GM12872 (cell line): ENCODE results near the gene KLHL35.

Experiments
- TF ChIP-seq, protein P1 (sequence below): IDR thresholded peaks from 3 replicates; pipeline ENCODE4 v1.5.1; 2011; ENCODE audit warnings: low read depth, mild to moderate bottlenecking, low read length, moderate library complexity; ENCODE audit not compliant: insufficient read depth

KLHL35 gene

DNA sequence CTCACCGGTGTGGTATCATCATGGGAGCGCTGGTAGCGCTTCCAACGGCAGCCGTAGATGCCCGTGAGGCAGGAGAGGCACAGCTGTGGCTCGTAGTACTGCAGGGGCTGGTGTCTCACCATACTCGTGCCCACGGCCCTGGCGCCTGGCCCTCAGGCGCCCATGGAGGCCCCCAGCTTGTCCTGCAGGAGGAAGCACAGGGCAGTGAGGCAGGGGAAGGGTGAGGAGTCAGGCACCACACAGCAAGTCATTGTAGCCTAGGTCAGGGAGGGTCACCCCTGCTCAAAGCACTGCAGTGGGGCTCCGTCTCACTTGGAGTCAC, 44.6 kb upstream of the KLHL35 start:
- TF ChIP-seq, protein P1, sequence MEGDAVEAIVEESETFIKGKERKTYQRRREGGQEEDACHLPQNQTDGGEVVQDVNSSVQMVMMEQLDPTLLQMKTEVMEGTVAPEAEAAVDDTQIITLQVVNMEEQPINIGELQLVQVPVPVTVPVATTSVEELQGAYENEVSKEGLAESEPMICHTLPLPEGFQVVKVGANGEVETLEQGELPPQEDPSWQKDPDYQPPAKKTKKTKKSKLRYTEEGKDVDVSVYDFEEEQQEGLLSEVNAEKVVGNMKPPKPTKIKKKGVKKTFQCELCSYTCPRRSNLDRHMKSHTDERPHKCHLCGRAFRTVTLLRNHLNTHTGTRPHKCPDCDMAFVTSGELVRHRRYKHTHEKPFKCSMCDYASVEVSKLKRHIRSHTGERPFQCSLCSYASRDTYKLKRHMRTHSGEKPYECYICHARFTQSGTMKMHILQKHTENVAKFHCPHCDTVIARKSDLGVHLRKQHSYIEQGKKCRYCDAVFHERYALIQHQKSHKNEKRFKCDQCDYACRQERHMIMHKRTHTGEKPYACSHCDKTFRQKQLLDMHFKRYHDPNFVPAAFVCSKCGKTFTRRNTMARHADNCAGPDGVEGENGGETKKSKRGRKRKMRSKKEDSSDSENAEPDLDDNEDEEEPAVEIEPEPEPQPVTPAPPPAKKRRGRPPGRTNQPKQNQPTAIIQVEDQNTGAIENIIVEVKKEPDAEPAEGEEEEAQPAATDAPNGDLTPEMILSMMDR, result no peak

DNA sequence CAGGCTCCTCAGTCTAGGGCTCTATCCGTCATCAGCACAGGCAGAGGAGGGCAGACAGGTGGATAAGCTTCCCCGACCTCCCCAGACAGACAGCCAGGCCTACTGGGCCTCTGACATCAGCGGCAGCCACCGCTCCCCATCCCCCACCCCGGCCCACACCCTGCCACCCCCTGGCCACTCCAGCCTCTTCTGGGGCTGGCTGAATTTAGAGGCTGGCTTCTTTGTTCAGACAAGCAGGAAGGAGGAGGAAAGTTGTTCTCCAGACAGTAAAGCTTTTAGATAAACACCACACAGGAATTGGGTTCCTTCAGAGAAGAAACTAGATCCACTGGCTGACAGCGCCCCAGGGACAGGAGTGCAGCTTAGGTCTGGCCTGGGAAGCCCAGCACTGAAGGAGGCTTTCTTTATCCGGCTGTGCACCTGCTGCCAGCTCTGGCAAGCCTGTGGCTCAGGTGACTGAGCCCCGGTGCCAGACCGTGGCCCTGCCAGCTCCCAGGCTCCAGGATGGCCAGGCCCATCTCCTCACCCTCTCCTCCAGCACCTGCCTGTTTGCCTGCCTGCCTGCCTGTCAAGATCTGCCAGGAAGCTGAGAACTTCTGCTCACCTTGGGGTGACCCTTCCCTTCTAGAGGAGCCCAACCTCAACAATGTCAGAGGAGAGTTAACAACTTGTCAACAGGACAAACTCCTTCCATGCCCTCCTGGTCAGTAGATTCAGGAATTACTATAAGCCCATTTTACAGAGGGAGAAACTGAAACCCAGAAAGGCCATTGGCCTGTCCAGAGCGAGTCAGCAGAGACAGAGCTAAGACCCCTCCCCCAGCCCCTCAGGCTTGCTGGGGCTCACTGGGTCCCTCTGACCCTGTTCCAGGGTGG, 44.0 kb upstream of the KLHL35 start:
- TF ChIP-seq, protein P1, result no peak

DNA sequence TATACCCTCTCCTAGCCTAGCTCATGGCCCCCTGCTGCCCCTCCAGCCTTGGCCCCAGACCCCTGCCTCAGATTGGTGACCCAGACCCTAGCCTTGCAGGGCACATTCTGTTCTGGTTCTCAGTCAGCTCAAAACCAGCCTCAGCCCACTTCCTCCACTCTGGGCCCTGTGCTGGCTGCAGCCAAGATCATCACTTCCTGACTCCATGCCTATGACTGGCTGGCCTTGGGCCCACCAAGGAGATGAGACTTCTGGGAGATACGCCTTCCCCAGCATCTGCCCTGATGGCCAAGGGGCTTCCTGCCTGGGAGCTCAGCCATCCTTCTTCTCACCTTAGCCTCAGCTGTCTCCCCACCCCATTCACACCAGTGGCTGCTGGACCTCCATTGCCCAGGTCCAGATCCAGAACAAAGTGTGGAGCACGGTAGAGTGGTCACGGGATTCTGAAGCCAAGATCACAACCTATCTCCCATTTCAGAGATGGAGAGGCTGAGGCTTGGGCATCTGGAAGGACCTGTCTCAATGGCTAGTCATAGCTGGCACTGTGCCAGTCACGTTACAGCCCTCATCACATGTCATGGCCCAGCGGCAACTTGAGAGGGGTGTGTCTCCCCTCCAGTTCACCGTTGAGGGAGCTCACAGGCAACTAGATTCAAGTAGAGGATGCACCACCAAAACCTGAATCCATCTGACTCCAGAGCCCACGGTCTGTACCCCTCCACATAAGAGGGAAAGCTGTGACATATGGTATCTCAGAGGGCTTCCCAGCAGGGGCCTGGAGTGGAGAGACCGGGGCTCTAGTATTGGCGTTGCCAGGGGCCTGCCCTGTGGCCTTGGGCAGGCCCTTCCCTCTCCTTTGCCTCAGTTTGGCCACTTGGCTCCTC, 43.0 kb upstream of the KLHL35 start:
- TF ChIP-seq, protein P1, result no peak

DNA sequence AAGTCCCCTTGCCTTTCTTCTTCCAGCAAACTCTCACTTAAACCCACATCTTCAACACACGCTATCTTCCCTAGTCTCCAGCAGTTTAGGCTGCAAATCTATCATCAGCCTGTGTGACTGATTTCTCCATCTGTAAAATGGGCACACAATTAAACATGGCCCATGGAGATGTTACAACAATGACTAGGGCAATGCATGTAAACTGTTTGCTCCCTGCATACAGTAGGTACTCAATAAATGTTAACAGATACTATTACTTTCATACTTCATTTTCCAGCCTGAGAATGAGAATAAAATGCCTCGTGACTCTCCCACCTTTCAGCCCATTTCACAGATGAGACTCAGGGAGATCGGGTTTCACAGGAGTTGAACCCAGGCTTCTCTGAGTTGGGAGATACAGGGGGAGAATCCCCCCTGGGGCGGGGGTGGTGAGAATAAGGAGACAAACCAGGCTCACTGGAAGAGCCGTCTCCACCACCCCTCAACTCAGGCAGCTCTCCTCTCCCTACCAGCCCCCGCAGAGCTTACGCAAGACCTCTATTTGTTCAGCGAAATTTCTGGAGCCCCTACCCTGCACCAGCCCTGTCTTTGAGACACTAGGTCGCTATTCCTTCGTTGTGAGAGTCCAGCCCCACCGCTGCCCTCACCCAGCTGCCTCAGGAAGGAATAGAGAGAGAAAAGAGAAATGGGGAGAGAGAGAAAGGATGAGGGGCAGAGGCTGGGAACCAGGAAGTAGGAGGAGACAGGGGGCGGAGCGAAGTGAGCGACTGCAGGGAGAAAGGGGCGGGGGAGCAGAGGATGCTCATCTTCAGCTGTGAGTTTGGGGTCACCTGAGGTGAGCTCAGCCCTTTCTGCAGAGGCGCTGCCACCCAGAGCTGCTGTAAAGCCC, 42.1 kb upstream of the KLHL35 start:
- TF ChIP-seq, protein P1, result no peak

DNA sequence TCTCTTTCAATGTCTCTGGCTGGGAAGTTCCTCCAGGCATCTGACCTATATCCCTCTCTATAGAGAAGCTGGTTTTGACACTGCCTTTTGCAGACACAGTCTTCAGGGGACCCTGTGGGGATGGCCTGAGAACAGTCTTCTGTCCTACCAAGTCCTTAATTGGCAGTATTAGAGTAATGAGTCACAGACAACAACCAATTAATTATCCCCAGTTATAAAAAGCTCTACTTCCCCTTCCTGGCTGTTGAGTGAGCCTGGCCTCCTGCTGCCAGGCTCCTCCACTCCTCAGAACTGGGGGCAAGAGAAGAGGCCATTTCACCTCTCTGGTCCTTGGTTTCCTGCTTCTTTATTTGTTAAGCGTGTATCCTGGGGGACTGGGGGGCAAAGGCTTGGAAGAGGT, 41.2 kb upstream of the KLHL35 start:
- TF ChIP-seq, protein P1, result no peak

DNA sequence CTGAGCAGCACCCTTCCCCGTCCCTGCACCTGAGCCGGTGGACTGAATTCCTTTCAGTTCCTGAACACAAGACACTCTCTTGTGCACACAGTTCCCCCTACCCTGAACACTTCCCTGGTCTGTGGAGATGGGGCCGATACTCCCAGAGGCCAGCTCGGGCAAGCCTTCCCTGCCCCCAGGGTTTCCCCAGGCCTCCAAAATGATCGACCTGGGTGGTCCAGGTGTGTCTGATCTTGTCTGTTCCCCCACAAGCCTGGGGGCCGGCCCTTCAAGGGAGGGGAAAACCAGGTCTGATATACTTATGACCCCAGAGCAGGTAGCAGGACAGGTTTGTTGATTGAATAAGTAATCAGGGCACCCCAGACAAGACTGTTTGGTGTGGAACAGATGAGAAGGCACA, 40.7 kb upstream of the KLHL35 start:
- TF ChIP-seq, protein P1, result no peak
